H1 (cell line): Measurements from ENCODE around the gene ART4.

ENCODE experiments used
- CEBPB ChIP-seq: IDR thresholded peaks from 2 replicates; pipeline ENCODE4 v1.6.1; 2012; ENCODE audit warnings: low read depth, low read length
- CTCF ChIP-seq, 3 experiments: IDR thresholded peaks; 1 replicate in 2 of 3; 2 replicates in 1 of 3; pipeline versions ENCODE4 v1.5.1 to v1.6.1; 2011; ENCODE audit warnings: low read length in 3 of 3, mild to moderate bottlenecking in 3 of 3, inconsistent platforms in 2 of 3, low read depth in 1 of 3, moderate library complexity in 1 of 3; ENCODE audit not compliant: insufficient read depth in 1 of 3; ENCODE audit errors: control extremely low read depth in 1 of 3
- EZH2 ChIP-seq: fragments of 200-600 bp; sonication (generic); IDR thresholded peaks from 2 replicates; pipeline ENCODE4 v1.7.1; 2012; ENCODE audit warnings: low read depth, mild to moderate bottlenecking, moderate library complexity, low read length, inconsistent platforms; ENCODE audit not compliant: severe bottlenecking
- KDM1A ChIP-seq: fragments of 200-600, 300-600 bp; sonication (generic); IDR thresholded peaks from 2 replicates; pipeline ENCODE4 v1.7.1; 2016; ENCODE audit warnings: mild to moderate bottlenecking, low read length, borderline replicate concordance
- PHF8 ChIP-seq: fragments of 200-600 bp; sonication (generic); conservative IDR thresholded peaks from 2 replicates; pipeline ENCODE4 v1.7.1; 2012; ENCODE audit warnings: low read depth, mild to moderate bottlenecking, inconsistent platforms, low read length, moderate library complexity
- POLR2A ChIP-seq, 2 experiments: IDR thresholded peaks; 1 replicate in 1 of 2; 2 replicates in 1 of 2; pipeline ENCODE4 v1.6.1; 2011; ENCODE audit warnings: low read depth in 2 of 2, low read length in 2 of 2, mild to moderate bottlenecking in 2 of 2; ENCODE audit errors: control extremely low read depth in 1 of 2
- RAD21 ChIP-seq, 2 experiments: IDR thresholded peaks in 1 of 2; conservative IDR thresholded peaks in 1 of 2; 2 replicates each; pipeline ENCODE4 v1.6.1; 2011; ENCODE audit warnings: low read depth in 2 of 2, low read length in 2 of 2, improper control_type of control experiment in 1 of 2, inconsistent platforms in 1 of 2, mild to moderate bottlenecking in 1 of 2, moderate library complexity in 1 of 2
- RXRA ChIP-seq: IDR thresholded peaks from 2 replicates; pipeline ENCODE4 v1.6.1; 2011; ENCODE audit warnings: low read depth, mild to moderate bottlenecking, low read length, moderate library complexity; ENCODE audit not compliant: insufficient read depth
- TAF7 ChIP-seq: optimal IDR thresholded peaks from 2 replicates; pipeline ENCODE3; 2011; ENCODE audit warnings: low read depth, mild to moderate bottlenecking, inconsistent platforms, low read length, moderate library complexity, borderline replicate concordance
- TEAD4 ChIP-seq: IDR thresholded peaks from 2 replicates; pipeline ENCODE4 v1.6.1; 2012; ENCODE audit warnings: low read depth, low read length, inconsistent platforms, mixed read lengths
- ZNF274 ChIP-seq: IDR thresholded peaks from 2 replicates; pipeline ENCODE4 v1.7.0; 2012; ENCODE audit warnings: low read length, borderline replicate concordance; ENCODE audit errors: extremely low read depth
- TF ChIP-seq, protein P1 (sequence below): IDR thresholded peaks from 2 replicates; pipeline ENCODE4 v1.6.1; 2012; ENCODE audit warnings: inconsistent platforms

- TF ChIP-seq EZH2 (no peak), CTCF (IDR thresholded peaks at IDR 0.05; ENCODE audit: control extremely low read depth in 1 of 3, insufficient read depth in 1 of 3, low read depth in 1 of 3, low read length in 3 of 3) (no peak), POLR2A (IDR thresholded peaks at IDR 0.05; ENCODE audit: control extremely low read depth in 1 of 2, low read depth in 2 of 2, low read length in 2 of 2) (no peak), RAD21 (IDR thresholded peaks at IDR 0.05 in 1 of 2, conservative IDR thresholded peaks at IDR 0.05 in 1 of 2; ENCODE audit: low read depth in 2 of 2, low read length in 2 of 2) (no peak), CEBPB (no peak), ZNF274 (no peak), TEAD4 (no peak), PHF8 (no peak), TAF7 (no peak), RXRA (no peak), KDM1A (no peak)
- TF ChIP-seq, protein P1, sequence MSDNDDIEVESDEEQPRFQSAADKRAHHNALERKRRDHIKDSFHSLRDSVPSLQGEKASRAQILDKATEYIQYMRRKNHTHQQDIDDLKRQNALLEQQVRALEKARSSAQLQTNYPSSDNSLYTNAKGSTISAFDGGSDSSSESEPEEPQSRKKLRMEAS, result no peak
Measured at GRCh38 chr12:14890701-14891100, 47.4 kb upstream of the ART4 start.
